Measurements from ENCODE around the gene CTSS. TPM values are rescaled to one million over a fixed set of nuclear protein-coding genes. Genes with fewer than 3 reads are reported as not detected.

CTSS gene
- 3.3 and 12.4 TPM in 2 replicates for total RNA-seq

DNA sequence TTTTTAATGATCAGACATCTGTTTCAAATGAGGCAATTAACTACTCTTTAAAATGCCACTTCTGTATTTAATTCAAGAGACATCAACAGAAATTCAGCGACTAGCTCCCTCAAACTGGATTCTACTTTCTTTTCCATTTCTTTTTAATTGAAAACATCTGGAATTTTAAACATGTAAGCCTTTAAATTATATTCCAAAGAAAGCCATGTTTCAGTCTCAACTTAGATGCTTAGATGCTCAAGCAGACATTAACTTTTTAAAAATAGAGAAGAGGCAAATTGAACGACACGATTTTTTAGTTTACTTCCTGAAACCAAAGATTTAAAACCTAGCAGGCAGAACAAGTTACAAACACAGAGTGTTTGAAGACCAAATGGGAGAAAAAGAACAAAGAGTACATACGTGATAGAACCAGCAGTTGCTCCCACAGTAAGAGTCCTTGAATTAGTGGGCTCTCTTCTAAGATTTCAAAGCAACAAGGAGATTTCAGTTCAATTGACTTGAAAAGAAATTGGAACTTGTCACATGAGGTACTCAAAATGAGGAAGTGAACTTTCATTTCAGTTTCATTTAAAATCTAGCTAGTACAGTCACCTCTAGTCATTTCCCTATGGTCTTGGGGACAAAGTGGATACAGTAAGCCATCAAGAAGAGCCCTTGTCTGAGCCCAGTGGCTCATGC lies at the start of gene CTSS:
Gene CTSS (minus strand): TSS at position 483 of the 681 bp plus-strand sequence. CDS start 1,015 bp downstream, outside the sequence.

DNA sequence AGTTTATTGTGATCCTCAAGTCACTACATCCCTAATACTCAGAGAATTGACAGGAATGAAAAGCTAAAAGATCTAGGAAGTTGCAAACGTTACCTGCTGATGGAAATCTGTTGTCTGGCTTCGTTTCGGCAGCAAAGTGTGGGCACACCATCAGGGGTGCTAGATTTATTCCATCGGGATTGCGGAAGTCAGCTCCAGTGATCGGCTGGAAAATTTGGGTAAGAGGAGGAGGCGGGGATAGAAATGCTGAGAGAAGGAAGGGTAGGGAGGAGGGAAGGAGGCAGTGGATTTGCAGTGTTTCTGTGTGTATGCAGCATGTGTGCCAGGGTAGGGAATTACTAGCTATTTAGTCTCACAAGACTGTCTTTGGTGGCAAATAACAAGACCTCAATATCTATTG lies 42.5 kb upstream of the CTSS start, which contains the start of gene CTSK:
Gene CTSK (minus strand): TSS at position 140 of the 400 bp plus-strand sequence. CDS start 1,455 bp downstream, outside the sequence.

DNA sequence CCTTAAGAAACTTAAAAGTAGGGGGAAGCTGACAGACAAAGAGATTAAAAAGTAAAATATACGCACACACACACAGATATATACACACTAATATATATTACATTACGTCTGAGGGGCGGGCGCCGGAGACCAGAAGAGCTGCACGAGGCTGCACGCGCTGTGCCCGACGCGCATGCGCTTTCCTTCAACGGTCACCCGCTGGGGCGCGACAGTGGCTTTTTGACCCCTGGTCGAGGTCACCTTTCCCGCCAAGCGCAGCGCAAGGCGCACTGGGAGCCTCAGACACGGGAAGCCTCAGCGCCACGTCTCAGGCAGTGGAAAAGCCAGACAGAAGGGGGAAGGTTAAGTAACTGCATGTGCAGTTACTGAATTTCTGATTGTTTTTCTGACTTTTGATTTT lies 44.9 kb downstream of the CTSS start, which contains the start of gene HORMAD1:
Gene HORMAD1 (minus strand): TSS at position 193 of the 400 bp plus-strand sequence. CDS start 1,390 bp downstream, outside the sequence.

DNA sequence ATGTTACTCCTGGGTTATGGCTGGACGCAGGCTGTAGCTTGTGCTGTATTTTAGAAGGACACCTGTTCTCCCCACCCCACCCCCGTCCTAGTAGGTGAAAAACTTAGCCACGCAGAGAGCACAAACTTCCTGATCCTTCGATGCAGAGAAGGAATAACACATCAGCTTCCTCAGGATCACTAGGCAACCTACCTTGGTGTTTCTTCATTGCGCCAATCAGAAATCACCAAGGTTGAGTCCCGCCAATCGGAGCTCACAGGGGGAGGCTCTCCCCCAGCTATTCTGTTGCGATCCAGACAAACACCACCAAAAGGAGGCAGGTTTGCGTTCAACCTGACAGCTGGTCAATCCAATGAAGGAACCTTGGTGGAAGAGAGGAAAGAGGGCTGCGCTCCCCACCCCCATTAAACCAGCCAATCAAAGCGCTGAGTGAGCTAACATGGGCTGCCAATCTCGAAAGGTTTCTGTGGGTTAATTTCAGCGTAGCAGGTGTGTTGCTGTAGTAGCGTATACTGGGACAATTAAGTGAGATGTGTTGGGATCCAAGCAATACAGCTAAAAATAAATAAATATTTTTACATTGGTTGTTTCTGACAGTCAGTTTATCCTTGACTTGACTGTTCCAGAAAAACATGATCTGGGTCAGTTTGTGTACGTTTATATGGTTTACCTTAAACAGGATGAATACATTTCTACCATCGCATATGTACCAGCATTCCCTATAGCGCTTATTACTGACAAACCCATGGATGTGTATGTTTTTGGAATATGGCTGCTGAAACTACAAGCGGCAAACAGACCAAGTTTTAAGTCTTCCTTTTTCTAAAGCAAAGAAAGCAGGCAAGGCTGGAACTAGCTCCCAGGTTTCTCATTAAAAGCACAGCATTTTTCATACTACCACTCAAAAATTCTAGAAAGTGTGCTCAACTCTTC lies 68.3 kb downstream of the CTSS start, which contains the start of gene GOLPH3L:
Gene GOLPH3L (minus strand): TSS at position 160 of the 933 bp plus-strand sequence. CDS start 2,316 bp downstream, outside the sequence.

Other genes starting within 250 kb of the CTSS start
- gene ADAMTSL4, start 216.4 kb downstream of the CTSS start, total RNA-seq: 0.77 and 4.2 TPM in 2 replicates
- 260 and 397 TPM in 2 replicates for gene MCL1, start 186.2 kb downstream of the CTSS start, total RNA-seq
- gene ENSA, start 136.2 kb downstream of the CTSS start, total RNA-seq: 107 and 128 TPM in 2 replicates
- 11.6 and 12.7 TPM in 2 replicates for gene GOLPH3L, start 68.6 kb downstream of the CTSS start, total RNA-seq
- 0.19 and 0.28 TPM in 2 replicates for gene HORMAD1, start 44.9 kb downstream of the CTSS start, total RNA-seq
- gene CTSK, start 42.5 kb upstream of the CTSS start, total RNA-seq: 5.4 and 24.2 TPM in 2 replicates
- gene ARNT, start 110.8 kb upstream of the CTSS start, total RNA-seq: 28.2 and 37.5 TPM in 2 replicates
- gene CTXND2, start 121.4 kb upstream of the CTSS start, total RNA-seq: not detected in 2 replicates
- gene SETDB1, start 160.6 kb upstream of the CTSS start, total RNA-seq: 21.9 and 26.8 TPM in 2 replicates
- 108 and 150 TPM in 2 replicates for gene CERS2, start 209.1 kb upstream of the CTSS start, total RNA-seq
- not detected in 2 replicates for gene ANXA9, start 216.5 kb upstream of the CTSS start, total RNA-seq
- 6.5 and 8.5 TPM in 2 replicates for gene MINDY1, start 241.1 kb upstream of the CTSS start, total RNA-seq
- 5.9 and 10.7 TPM in 2 replicates for gene PRUNE1, start 242.7 kb upstream of the CTSS start, total RNA-seq